Keratinocyte (primary cell): Measurements from ENCODE around the gene STARD10. TPM values are rescaled to one million over a fixed set of nuclear protein-coding genes. Genes with fewer than 3 reads are reported as not detected.

ENCODE experiments used
- DNase-seq: peaks from one replicate; pipeline ENCODE4 v3.0.0-alpha.2; 2011; ENCODE audit warnings: low read depth, missing footprints, low spot score
- FAIRE-seq: peaks from 2 replicates; lab custom pipeline; 2011; peaks lifted over from hg19 to GRCh38; lab: Jason Lieb, UNC
- H2AFZ ChIP-seq: 2 replicates; pipeline ENCODE4 v1.6.0; 2012; ENCODE audit warnings: low read length, control low read depth, inconsistent platforms; ENCODE audit not compliant: control insufficient read depth
- H3K27ac ChIP-seq: 2 replicates; pipeline ENCODE4 v1.5.1; 2011; ENCODE audit warnings: low read length; ENCODE audit not compliant: control insufficient read depth, insufficient read depth
- H3K27me3 ChIP-seq: 3 replicates; pipeline ENCODE4 v1.6.0; 2011; ENCODE audit warnings: low read length; ENCODE audit not compliant: control insufficient read depth, insufficient read depth; ENCODE audit errors: extremely low read depth
- H3K36me3 ChIP-seq, 2 experiments: 2 replicates in 1 of 2; 3 replicates in 1 of 2; pipeline ENCODE4 v1.5.1; 2011; ENCODE audit warnings: low read length in 2 of 2, mild to moderate bottlenecking in 1 of 2; ENCODE audit not compliant: control insufficient read depth in 2 of 2, insufficient read depth in 2 of 2; ENCODE audit errors: extremely low read depth in 1 of 2
- H3K4me1 ChIP-seq: 3 replicates; pipeline ENCODE4 v1.5.1; 2011; ENCODE audit warnings: low read length; ENCODE audit not compliant: control insufficient read depth, insufficient read depth; ENCODE audit errors: extremely low read depth
- H3K4me2 ChIP-seq: 3 replicates; pipeline ENCODE4 v1.6.0; 2011; ENCODE audit warnings: low read depth, low read length; ENCODE audit not compliant: control insufficient read depth, insufficient read depth; ENCODE audit errors: extremely low read depth
- H3K4me3 ChIP-seq, 3 experiments: fragments of 200-600 bp in 1 of 3; sonication (generic) in 1 of 3; 2 replicates in 2 of 3; 3 replicates in 1 of 3; pipeline ENCODE4 v1.5.1; 2011 to 2016; ENCODE audit warnings: low read length in 3 of 3, mild to moderate bottlenecking in 3 of 3, control low read depth in 2 of 3, inconsistent platforms in 1 of 3, low read depth in 1 of 3, mixed read lengths in 1 of 3, mixed run types in 1 of 3, moderate library complexity in 1 of 3; ENCODE audit not compliant: control insufficient read depth in 2 of 3, insufficient read depth in 2 of 3; ENCODE audit errors: extremely low read depth in 1 of 3
- H3K79me2 ChIP-seq: 2 replicates; pipeline ENCODE4 v1.6.0; 2012; ENCODE audit warnings: low read length; ENCODE audit not compliant: control insufficient read depth, insufficient read depth
- H3K9ac ChIP-seq: 3 replicates; pipeline ENCODE4 v1.6.0; 2011; ENCODE audit warnings: low read length; ENCODE audit not compliant: control insufficient read depth, insufficient read depth; ENCODE audit errors: extremely low read depth
- H3K9me1 ChIP-seq: 3 replicates; pipeline ENCODE4 v1.6.0; 2011; ENCODE audit warnings: low read length; ENCODE audit not compliant: control insufficient read depth, insufficient read depth; ENCODE audit errors: extremely low read depth
- H3K9me3 ChIP-seq: 2 replicates; pipeline ENCODE4 v1.5.1; 2012; ENCODE audit warnings: low read depth, low read length; ENCODE audit not compliant: control insufficient read depth
- H4K20me1 ChIP-seq: 3 replicates; pipeline ENCODE4 v1.6.0; 2011; ENCODE audit warnings: low read length; ENCODE audit not compliant: control insufficient read depth, insufficient read depth; ENCODE audit errors: extremely low read depth
- EZH2 ChIP-seq: IDR thresholded peaks from one replicate; pipeline ENCODE4 v1.6.1; 2012; ENCODE audit warnings: inconsistent platforms, mild to moderate bottlenecking, low read length, moderate library complexity
- dilution Hi-C: fragments of 300-500 bp; cut with MboI; formaldehyde crosslinking; loops from one replicate; pipeline ENCODE4 v1.7.0; 2020; ENCODE audit warnings: low sequenced_read_pairs; ENCODE audit not compliant: extremely low pct_ligation_motif_present
- polyA plus RNA-seq, 5 experiments: library from polyadenylated mRNA; depleted of rRNA in 3 of 5; stranded (reverse) in 3 of 5; stranded (forward) in 1 of 5; unstranded in 1 of 5; fragments of >200 nt; gene quantifications; 1 replicate in 1 of 5; 2 replicates in 3 of 5; 3 replicates in 1 of 5; pipeline versions ENCODE4 v1.2.1 to v1.2.3, GENCODE V29; 2011 to 2012; ENCODE audit warnings: missing spikeins in 2 of 5, low read depth in 1 of 5, low replicate concordance in 1 of 5
- TF ChIP-seq, protein P1 (sequence below), 3 experiments: IDR thresholded peaks in 1 of 3; conservative IDR thresholded peaks in 1 of 3; optimal IDR thresholded peaks in 1 of 3; 2 replicates in 2 of 3; 3 replicates in 1 of 3; pipeline versions ENCODE3 to v1.5.1; 2011; ENCODE audit warnings: low read length in 3 of 3, mild to moderate bottlenecking in 3 of 3, moderate library complexity in 2 of 3, control low read depth in 1 of 3, inconsistent platforms in 1 of 3; ENCODE audit not compliant: insufficient read depth in 2 of 3; ENCODE audit errors: extremely low read depth in 1 of 3

The STARD10 gene
- polyA plus RNA-seq, 1 donor (not counting 4 experiments of a cell fraction or from before 2014, with no cell fraction given) = 67.0 TPM

DNA sequence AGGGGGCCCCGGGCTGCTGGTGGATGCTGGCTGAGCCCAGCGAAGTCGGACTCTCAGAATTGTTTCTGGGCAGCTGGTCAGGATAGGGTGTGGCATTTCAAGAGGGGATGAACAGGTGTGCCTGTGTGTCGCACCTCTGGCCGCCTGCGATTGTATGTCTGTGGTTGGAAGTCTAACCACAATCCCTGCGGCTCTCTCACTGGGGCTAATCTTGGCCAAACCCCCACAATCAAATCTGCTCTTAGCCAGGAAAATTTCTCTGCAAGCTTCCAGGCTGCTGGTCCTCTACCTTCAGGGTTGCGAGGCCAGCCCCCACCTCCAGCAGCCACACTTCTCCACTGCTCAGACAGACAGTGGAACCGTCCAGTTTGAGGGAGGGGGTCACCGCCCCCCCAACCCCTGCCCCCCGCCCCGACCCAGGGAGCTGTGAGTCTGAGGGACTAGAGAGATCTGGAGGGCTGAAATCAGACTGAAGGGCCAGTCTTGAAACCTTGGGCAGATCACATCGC, 21.3 kb upstream of the STARD10 start:
- Histone ChIP-seq H3K9me1 (no peaks in the 10 kb centered on the region), H3K4me1 (peaks cover 25% of the 10 kb centered on the region), H3K4me2 (peak overlapping the region; percentile 91), H3K79me2 (peaks cover 18% of the 10 kb centered on the region), H3K27ac (peak overlapping the region; percentile 77), H3K36me3 (peaks cover 0 to 7% of the 10 kb centered on the region in 2 experiments), H3K27me3 (no peaks in the 10 kb centered on the region), H3K9me3 (no peaks in the 10 kb centered on the region), H4K20me1 (no peaks in the 10 kb centered on the region), H3K9ac (peak overlapping the region; percentile 85), H3K4me3 (peak overlapping the region; percentile 68 to 89 (median 75)), H2AFZ (peak overlapping the region; percentile 93)
- dilution Hi-C loops = loop anchor here (10.0 kb wide), 1 partner anchor 60 kb away; the partner anchor contains the start of gene ARAP1
- TF ChIP-seq, protein P1, sequence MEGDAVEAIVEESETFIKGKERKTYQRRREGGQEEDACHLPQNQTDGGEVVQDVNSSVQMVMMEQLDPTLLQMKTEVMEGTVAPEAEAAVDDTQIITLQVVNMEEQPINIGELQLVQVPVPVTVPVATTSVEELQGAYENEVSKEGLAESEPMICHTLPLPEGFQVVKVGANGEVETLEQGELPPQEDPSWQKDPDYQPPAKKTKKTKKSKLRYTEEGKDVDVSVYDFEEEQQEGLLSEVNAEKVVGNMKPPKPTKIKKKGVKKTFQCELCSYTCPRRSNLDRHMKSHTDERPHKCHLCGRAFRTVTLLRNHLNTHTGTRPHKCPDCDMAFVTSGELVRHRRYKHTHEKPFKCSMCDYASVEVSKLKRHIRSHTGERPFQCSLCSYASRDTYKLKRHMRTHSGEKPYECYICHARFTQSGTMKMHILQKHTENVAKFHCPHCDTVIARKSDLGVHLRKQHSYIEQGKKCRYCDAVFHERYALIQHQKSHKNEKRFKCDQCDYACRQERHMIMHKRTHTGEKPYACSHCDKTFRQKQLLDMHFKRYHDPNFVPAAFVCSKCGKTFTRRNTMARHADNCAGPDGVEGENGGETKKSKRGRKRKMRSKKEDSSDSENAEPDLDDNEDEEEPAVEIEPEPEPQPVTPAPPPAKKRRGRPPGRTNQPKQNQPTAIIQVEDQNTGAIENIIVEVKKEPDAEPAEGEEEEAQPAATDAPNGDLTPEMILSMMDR (optimal IDR thresholded peaks at IDR 0.05 in 1 of 3, IDR thresholded peaks at IDR 0.05 in 1 of 3, conservative IDR thresholded peaks at IDR 0.05 in 1 of 3; ENCODE audit: extremely low read depth in 1 of 3, insufficient read depth in 2 of 3, low read length in 3 of 3) = no peak
- no peak for TF ChIP-seq EZH2
- no peak for FAIRE-seq
- no peak for DNase-seq

DNA sequence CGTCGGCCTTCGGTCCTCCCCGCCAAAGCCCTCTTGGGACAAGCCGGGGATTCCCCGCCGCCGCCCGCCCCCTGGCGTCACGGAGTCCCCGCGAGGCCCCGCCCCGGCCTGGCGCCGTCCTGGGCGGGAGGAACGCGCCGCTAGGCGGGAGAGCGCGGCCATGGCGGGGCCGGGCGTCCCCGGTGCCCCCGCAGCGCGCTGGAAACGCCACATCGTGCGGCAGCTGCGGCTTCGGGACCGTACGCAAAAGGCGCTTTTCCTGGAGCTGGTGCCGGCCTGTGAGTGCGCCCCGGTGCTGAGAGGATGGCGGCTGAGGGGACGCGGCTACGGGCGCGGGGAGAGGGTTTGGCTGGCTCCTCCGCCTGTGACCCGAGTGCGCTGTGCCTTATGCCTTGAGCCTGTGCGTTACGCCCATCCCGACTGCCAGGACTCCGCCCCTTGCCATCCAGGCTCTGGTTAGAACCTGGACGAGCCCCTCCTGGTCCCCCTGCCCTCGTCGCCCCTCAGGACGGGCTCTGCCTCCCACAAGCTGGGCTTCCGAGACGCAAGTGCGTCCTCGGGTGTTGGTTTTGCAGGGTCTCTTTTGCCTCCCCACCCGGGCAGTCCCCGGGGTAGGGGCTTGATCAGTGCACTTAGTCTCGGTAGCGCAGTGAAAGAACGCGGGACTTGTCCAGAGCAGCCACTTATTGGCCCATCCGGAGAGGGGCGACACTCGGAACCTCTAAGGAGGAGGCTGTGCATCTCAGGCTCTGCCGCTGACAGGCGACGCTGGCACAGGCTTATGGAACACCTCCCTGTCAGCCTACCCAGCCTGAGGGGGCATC, 20.7 kb upstream of the STARD10 start, which contains the start of gene ATG16L2:
Gene ATG16L2, plus strand, starts transcription at position 126 of the 824 bp plus-strand sequence. Its CDS starts 35 bp downstream, at position 161.
- FAIRE-seq (no peak), DNase-seq (no peak)
- dilution Hi-C loops = loop anchor here (10.0 kb wide), 1 partner anchor 60 kb away; the partner anchor contains the start of gene ARAP1
- Histone ChIP-seq H3K4me3 (peak within 1 kb of the TSS; percentile 68 to 89 (median 75)), H3K9ac (peak within 1 kb of the TSS; percentile 85), H3K27ac (peak within 1 kb of the TSS; percentile 77), H3K9me3 (no peaks in the 10 kb centered on the region), H4K20me1 (no peaks in the 10 kb centered on the region), H2AFZ (peak within 1 kb of the TSS; percentile 93), H3K36me3 (peaks cover 2 to 7% of the 10 kb centered on the region in 2 experiments), H3K27me3 (no peaks in the 10 kb centered on the region), H3K79me2 (peaks cover 18% of the 10 kb centered on the region), H3K9me1 (no peaks in the 10 kb centered on the region), H3K4me2 (peak within 1 kb of the TSS; percentile 91), H3K4me1 (peaks cover 23% of the 10 kb centered on the region)
- TF ChIP-seq, protein P1 (optimal IDR thresholded peaks at IDR 0.05 in 1 of 3, IDR thresholded peaks at IDR 0.05 in 1 of 3, conservative IDR thresholded peaks at IDR 0.05 in 1 of 3; ENCODE audit: extremely low read depth in 1 of 3, insufficient read depth in 2 of 3, low read length in 3 of 3) = peak in 1 of 3 experiments; percentile 8
- TF ChIP-seq EZH2 = no peak
